MM.1S (cell line): ENCODE measurements around the gene GCGR.

ENCODE experiments used
- DNase-seq: peaks from one replicate; pipeline ENCODE4 v3.0.0-alpha.2; 2015
- H2AFZ ChIP-seq: fragments of 300-600 bp; sonication (generic); 2 replicates; pipeline ENCODE4 v1.6.0; 2016; ENCODE audit warnings: antibody characterized with exemption, low read length
- H3F3A ChIP-seq: fragments of 300-600 bp; sonication (generic); 2 replicates; pipeline ENCODE4 v1.6.1; 2016; ENCODE audit warnings: mild to moderate bottlenecking, antibody characterized with exemption, low read length, moderate library complexity, mixed read lengths; ENCODE audit not compliant: insufficient read depth
- H3K27ac ChIP-seq: fragments of 300-600 bp; sonication (generic); 2 replicates; pipeline ENCODE4 v1.5.1; 2016; ENCODE audit warnings: mild to moderate bottlenecking, low read length
- H3K27me3 ChIP-seq: fragments of 300-600 bp; sonication (generic); replicated peaks from 2 replicates; pipeline ENCODE4 v1.6.0; 2016; ENCODE audit warnings: low read length; ENCODE audit not compliant: insufficient read depth
- H3K36me3 ChIP-seq: fragments of 300-600 bp; sonication (generic); replicated peaks from 2 replicates; pipeline ENCODE4 v1.6.1; 2016; ENCODE audit warnings: mild to moderate bottlenecking, low read length, mixed read lengths; ENCODE audit not compliant: insufficient read depth
- H3K4me1 ChIP-seq: fragments of 300-600 bp; sonication (generic); 2 replicates; pipeline ENCODE4 v1.6.1; 2016; ENCODE audit warnings: low read length, mixed read lengths
- H3K4me2 ChIP-seq: fragments of 300-600 bp; sonication (generic); 2 replicates; pipeline ENCODE4 v1.6.0; 2016; ENCODE audit warnings: low read depth, low read length
- H3K4me3 ChIP-seq: fragments of 300-600 bp; sonication (generic); 2 replicates; pipeline ENCODE4 v1.5.1; 2016; ENCODE audit warnings: low read length, mixed read lengths
- H3K79me2 ChIP-seq: fragments of 300-600 bp; sonication (generic); 2 replicates; pipeline ENCODE4 v1.6.1; 2016; ENCODE audit warnings: mixed run types, low read length, mixed read lengths
- H3K9ac ChIP-seq: fragments of 300-600 bp; sonication (generic); 2 replicates; pipeline ENCODE4 v1.6.1; 2016; ENCODE audit warnings: low read length, mixed read lengths
- H3K9me2 ChIP-seq: fragments of 300-600 bp; sonication (generic); replicated peaks from 2 replicates; pipeline ENCODE4 v1.6.1; 2016; ENCODE audit warnings: mild to moderate bottlenecking, low read length, mixed read lengths; ENCODE audit not compliant: insufficient read depth
- H3K9me3 ChIP-seq: fragments of 300-600 bp; sonication (generic); replicated peaks from 2 replicates; pipeline ENCODE4 v1.6.1; 2016; ENCODE audit warnings: mild to moderate bottlenecking, low read length, mixed read lengths; ENCODE audit not compliant: insufficient read depth
- H4K20me1 ChIP-seq: fragments of 300-600 bp; sonication (generic); 2 replicates; pipeline ENCODE4 v1.6.1; 2016; ENCODE audit warnings: mild to moderate bottlenecking, low read length, moderate library complexity, mixed read lengths; ENCODE audit not compliant: insufficient read depth
- EZH2 ChIP-seq: fragments of 300-600 bp; sonication (generic); optimal IDR thresholded peaks from 2 replicates; pipeline ENCODE3; 2017; ENCODE audit warnings: low read depth, mild to moderate bottlenecking, antibody characterized with exemption, low read length, mixed read lengths
- EZH2phosphoT487 ChIP-seq: fragments of 300-600 bp; sonication (generic); IDR thresholded peaks from 2 replicates; pipeline ENCODE4 v1.6.1; 2018; ENCODE audit warnings: antibody characterized with exemption, low read length
- TF ChIP-seq, protein P1 (sequence below): fragments of 300-600 bp; sonication (generic); IDR thresholded peaks from 2 replicates; pipeline ENCODE4 v1.5.1; 2016; ENCODE audit warnings: antibody characterized with exemption, low read length, mixed read lengths

The GCGR gene

DNA sequence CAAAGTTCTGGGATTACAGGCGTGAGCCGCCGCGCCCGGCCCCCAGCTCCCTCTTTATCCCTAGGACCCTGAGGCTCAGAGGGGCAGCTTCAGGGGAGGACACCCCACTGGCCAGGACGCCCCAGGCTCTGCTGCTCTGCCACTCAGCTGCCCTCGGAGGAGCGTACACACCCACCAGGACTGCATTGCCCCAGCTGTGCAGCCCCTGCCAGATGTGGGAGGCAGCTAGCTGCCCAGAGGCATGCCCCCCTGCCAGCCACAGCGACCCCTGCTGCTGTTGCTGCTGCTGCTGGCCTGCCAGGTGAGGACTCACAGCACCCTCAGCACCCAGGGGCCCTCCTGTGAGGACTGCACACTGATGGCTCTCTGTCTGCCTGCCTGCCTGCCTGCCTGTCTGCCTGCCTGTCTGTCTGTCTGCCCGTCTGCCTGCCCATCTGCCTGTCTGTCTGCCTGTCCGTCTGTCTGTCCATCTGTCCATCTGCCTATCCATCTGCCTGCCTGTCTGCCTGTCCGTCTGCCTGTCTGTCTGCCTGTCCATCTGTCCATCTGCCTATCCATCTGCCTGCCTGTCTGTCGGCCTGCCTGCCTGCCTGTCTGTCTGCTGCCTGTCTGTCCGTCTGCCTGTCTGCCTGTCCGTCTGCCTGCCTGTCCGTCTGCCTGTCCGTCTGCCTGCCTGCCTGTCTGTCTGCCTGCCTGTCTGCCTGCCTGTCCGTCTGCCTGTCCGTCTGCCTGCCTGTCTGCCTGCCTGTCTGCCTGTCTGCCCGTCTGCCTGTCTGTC lies 5.0 kb downstream of the GCGR start:
- H3K4me3 ChIP-seq, result no peak overlapping the region
- peaks cover 96% of the 10 kb centered on the region for H3K27me3 ChIP-seq
- no peak overlapping the region for H3K4me2 ChIP-seq

DNA sequence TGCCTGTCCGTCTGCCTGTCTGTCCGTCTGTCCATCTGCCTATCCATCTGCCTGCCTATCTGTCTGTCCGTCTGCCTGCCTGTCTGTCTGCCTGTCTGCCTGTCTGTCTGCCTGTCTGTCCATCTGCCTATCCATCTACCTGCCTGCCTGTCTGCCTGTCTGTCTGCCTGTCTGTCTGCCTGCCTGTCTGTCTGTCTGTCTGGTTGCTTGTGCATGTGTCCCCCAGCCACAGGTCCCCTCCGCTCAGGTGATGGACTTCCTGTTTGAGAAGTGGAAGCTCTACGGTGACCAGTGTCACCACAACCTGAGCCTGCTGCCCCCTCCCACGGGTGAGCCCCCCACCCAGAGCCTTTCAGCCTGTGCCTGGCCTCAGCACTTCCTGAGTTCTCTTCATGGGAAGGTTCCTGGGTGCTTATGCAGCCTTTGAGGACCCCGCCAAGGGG lies 5.6 kb downstream of the GCGR start:
- Histone ChIP-seq H3K27me3 (peaks cover 96% of the 10 kb centered on the region), H3K9ac (no peak overlapping the region), H2AFZ (no peak overlapping the region), H3K4me1 (no peaks in the 10 kb centered on the region), H3K9me2 (no peaks in the 10 kb centered on the region), H3K4me2 (no peak overlapping the region), H3K36me3 (no peaks in the 10 kb centered on the region), H3K4me3 (no peak overlapping the region), H3F3A (no peaks in the 10 kb centered on the region), H3K27ac (no peak overlapping the region), H3K79me2 (no peaks in the 10 kb centered on the region), H3K9me3 (no peaks in the 10 kb centered on the region), H4K20me1 (no peaks in the 10 kb centered on the region)
- no peak for DNase-seq
- TF ChIP-seq, protein P1, sequence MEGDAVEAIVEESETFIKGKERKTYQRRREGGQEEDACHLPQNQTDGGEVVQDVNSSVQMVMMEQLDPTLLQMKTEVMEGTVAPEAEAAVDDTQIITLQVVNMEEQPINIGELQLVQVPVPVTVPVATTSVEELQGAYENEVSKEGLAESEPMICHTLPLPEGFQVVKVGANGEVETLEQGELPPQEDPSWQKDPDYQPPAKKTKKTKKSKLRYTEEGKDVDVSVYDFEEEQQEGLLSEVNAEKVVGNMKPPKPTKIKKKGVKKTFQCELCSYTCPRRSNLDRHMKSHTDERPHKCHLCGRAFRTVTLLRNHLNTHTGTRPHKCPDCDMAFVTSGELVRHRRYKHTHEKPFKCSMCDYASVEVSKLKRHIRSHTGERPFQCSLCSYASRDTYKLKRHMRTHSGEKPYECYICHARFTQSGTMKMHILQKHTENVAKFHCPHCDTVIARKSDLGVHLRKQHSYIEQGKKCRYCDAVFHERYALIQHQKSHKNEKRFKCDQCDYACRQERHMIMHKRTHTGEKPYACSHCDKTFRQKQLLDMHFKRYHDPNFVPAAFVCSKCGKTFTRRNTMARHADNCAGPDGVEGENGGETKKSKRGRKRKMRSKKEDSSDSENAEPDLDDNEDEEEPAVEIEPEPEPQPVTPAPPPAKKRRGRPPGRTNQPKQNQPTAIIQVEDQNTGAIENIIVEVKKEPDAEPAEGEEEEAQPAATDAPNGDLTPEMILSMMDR, result no peak
- TF ChIP-seq EZH2phosphoT487 (no peak), EZH2 (no peak)

More for the DNA sequence above, 5.0 kb downstream of the GCGR start:
- Histone ChIP-seq H2AFZ (no peak overlapping the region), H3K4me1 (no peaks in the 10 kb centered on the region), H3F3A (no peaks in the 10 kb centered on the region), H3K9ac (no peak overlapping the region), H3K9me2 (no peaks in the 10 kb centered on the region), H3K27ac (no peak overlapping the region), H4K20me1 (no peaks in the 10 kb centered on the region), H3K36me3 (no peaks in the 10 kb centered on the region), H3K9me3 (no peaks in the 10 kb centered on the region), H3K79me2 (no peaks in the 10 kb centered on the region)
- DNase-seq, result no peak
- no peak for TF ChIP-seq EZH2
- TF ChIP-seq, protein P1, result 0 out of 2 replicates have a peak, but pooled peaks have one; percentile 11
- TF ChIP-seq EZH2phosphoT487, result no peak

DNA sequence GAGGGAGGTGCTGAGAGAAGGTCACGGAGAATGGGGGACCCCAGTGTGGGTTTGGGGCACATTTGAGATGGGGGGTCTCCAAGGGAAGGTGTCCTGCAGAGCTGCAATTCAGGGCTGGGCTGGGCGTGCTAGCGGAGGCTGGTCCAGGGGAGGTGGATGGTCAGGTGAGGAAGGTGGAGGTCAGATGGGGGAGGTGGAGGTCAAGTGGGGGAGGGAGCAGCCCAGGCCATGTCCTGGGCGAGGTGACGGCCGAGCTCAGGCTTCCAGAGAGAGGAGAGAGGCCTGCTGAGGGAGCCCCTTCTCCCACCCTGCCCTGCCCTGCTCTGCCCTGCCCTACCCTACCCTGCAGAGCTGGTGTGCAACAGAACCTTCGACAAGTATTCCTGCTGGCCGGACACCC lies 6.5 kb downstream of the GCGR start:
- TF ChIP-seq, protein P1, result no peak
- TF ChIP-seq EZH2, result no peak
- no peak for TF ChIP-seq EZH2phosphoT487
- Histone ChIP-seq H3K4me2 (no peak overlapping the region), H3K27me3 (peaks cover 87% of the 10 kb centered on the region), H3K4me1 (peaks cover 2% of the 10 kb centered on the region), H3K4me3 (no peak overlapping the region), H3K27ac (no peak overlapping the region), H2AFZ (no peak overlapping the region), H3K79me2 (no peaks in the 10 kb centered on the region), H4K20me1 (no peaks in the 10 kb centered on the region), H3K9me2 (no peaks in the 10 kb centered on the region), H3K36me3 (no peaks in the 10 kb centered on the region), H3F3A (0 out of 2 replicates have a peak, but pooled peaks cover under 1% of the 10 kb centered on the region), H3K9me3 (no peaks in the 10 kb centered on the region), H3K9ac (no peak overlapping the region)
- no peak for DNase-seq
